ENCODE measurements around the gene SAP130. TPM values are rescaled to one million over a fixed set of nuclear protein-coding genes. Genes with fewer than 3 reads are reported as not detected.

SAP130 gene
- total RNA-seq = 6.1 and 8.5 TPM in 2 replicates

DNA sequence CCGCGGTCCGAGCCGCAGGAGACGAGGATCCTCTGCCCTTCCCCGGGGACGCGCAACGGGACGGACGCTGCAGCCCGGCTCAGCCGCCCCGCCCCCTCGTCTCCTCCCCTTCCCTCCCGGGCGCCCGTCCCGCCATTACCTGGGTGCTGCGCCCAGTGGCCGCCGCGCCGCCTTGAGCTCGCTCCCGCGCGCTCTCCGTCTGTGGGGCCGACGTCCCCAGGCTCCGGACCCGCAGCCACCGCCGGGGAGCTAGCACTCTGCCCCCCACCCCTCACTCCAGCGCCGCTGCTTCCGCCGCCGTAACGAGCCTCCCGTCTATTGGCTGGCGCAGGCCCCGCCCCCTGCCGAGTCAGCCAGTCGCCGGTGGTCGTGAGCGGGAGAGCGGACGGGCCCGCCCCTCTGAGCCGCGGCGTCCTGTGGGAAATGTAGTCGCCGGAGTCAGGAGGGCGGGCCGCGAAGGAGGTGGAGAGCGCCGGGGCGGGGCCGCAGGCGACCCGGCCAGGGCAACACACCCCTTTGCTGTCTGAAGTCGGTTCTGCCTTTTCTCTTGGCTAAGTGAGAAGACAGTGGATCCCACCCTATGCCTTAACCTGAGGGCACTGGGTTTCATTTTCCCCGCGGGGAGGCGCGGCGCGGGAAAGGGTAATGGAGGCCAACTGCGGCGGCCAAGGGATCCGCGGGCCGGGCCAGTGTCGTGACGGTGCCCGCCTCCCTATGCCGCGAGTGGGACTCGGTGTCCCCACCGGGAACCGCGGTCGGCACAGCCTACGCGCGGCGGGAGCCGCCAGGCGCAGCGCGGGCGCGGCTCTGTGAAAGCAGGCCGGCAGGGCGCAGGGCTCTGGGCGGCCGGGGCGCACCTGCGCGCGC is at the start of gene SAP130:
TSS of gene SAP130 (minus strand) at position 259 of the 867 bp plus-strand sequence. CDS start 1,767 bp downstream, outside the sequence.

Other genes starting within 250 kb of the SAP130 start
- 15.0 and 17.5 TPM in 2 replicates for gene WDR33, start 216.9 kb downstream of the SAP130 start, total RNA-seq
- 7.9 and 10.2 TPM in 2 replicates for gene POLR2D, start 169.9 kb downstream of the SAP130 start, total RNA-seq
- 9.2 and 10.7 TPM in 2 replicates for gene AMMECR1L, start 142.1 kb downstream of the SAP130 start, total RNA-seq
- 52.3 and 103 TPM in 2 replicates for gene UGGT1, start 63.1 kb upstream of the SAP130 start, total RNA-seq

Data from cardiac ventricle fibroblast (primary cell).